ENCODE data around the gene HSD11B1.

HSD11B1 gene

GRCh38 chr1:209710093-209710492, 5.4 kb downstream of the HSD11B1 start:
- DNase-seq (ENCODE audit: low read depth, low spot score), result no peak
- in situ Hi-C loops (cut with HindIII; ENCODE audit: low sequenced_read_pairs), result no loop called here
- no peak overlapping the region for H3K4me3 ChIP-seq (ENCODE audit: low read depth, low read length)
- no peak for TF ChIP-seq CTCF (IDR thresholded peaks at IDR 0.05; ENCODE audit: low read depth, low read length)

GRCh38 chr1:209710847-209711246, 6.2 kb downstream of the HSD11B1 start:
- no peak for TF ChIP-seq CTCF (IDR thresholded peaks at IDR 0.05; ENCODE audit: low read depth, low read length)
- peak; percentile 33 for DNase-seq (ENCODE audit: low read depth, low spot score)
- in situ Hi-C loops (cut with HindIII; ENCODE audit: low sequenced_read_pairs), result no loop called here
- H3K4me3 ChIP-seq (ENCODE audit: low read depth, low read length), result no peak overlapping the region

- DNase-seq (ENCODE audit: low read depth, low spot score), result no peak
- H3K4me3 ChIP-seq (ENCODE audit: low read depth, low read length), result no peak overlapping the region
- in situ Hi-C loops (cut with HindIII; ENCODE audit: low sequenced_read_pairs), result no loop called here
- no peak for TF ChIP-seq CTCF (IDR thresholded peaks at IDR 0.05; ENCODE audit: low read depth, low read length)
These were observed 9.7 kb downstream of the HSD11B1 start for GRCh38 chr1:209714338-209714737.

- no peak for DNase-seq (ENCODE audit: low read depth, low spot score)
- in situ Hi-C loops (cut with HindIII; ENCODE audit: low sequenced_read_pairs), result no loop called here
- H3K4me3 ChIP-seq (ENCODE audit: low read depth, low read length), result no peak overlapping the region
- no peak for TF ChIP-seq CTCF (IDR thresholded peaks at IDR 0.05; ENCODE audit: low read depth, low read length)
These were observed 10.7 kb downstream of the HSD11B1 start for GRCh38 chr1:209715314-209715713.

- no peak for TF ChIP-seq CTCF (IDR thresholded peaks at IDR 0.05; ENCODE audit: low read depth, low read length)
- in situ Hi-C loops (cut with HindIII; ENCODE audit: low sequenced_read_pairs), result no loop called here
- DNase-seq (ENCODE audit: low read depth, low spot score), result no peak
- H3K4me3 ChIP-seq (ENCODE audit: low read depth, low read length), result no peak overlapping the region
These were observed 13.2 kb downstream of the HSD11B1 start for GRCh38 chr1:209717818-209718217.

- no peak overlapping the region for H3K4me3 ChIP-seq (ENCODE audit: low read depth, low read length)
- no peak for DNase-seq (ENCODE audit: low read depth, low spot score)
- no peak for TF ChIP-seq CTCF (IDR thresholded peaks at IDR 0.05; ENCODE audit: low read depth, low read length)
- in situ Hi-C loops (cut with HindIII; ENCODE audit: low sequenced_read_pairs), result no loop called here
These were observed 15.7 kb downstream of the HSD11B1 start for GRCh38 chr1:209720326-209720725.

GRCh38 chr1:209720826-209721225, 16.2 kb downstream of the HSD11B1 start:
- no peak for DNase-seq (ENCODE audit: low read depth, low spot score)
- no peak overlapping the region for H3K4me3 ChIP-seq (ENCODE audit: low read depth, low read length)
- in situ Hi-C loops (cut with HindIII; ENCODE audit: low sequenced_read_pairs), result no loop called here
- TF ChIP-seq CTCF (IDR thresholded peaks at IDR 0.05; ENCODE audit: low read depth, low read length), result no peak

Measured in astrocyte of the spinal cord (primary cell).